NK-92 (cell line): ENCODE results near the gene BROX.

Experiments used
- DNase-seq: peaks from one replicate; lab custom pipeline; 2025; ENCODE audit not compliant: unreplicated experiment; lab: John Stamatoyannopoulos, UW

BROX gene

GRCh38 chr1:222777463-222777862, 65.1 kb downstream of the BROX start:
- no peak for DNase-seq

- DNase-seq = no peak
Measured at GRCh38 chr1:222777977-222778376, 65.6 kb downstream of the BROX start.

- DNase-seq = no peak
Measured at GRCh38 chr1:222781251-222781650, 68.9 kb downstream of the BROX start.

DNA sequence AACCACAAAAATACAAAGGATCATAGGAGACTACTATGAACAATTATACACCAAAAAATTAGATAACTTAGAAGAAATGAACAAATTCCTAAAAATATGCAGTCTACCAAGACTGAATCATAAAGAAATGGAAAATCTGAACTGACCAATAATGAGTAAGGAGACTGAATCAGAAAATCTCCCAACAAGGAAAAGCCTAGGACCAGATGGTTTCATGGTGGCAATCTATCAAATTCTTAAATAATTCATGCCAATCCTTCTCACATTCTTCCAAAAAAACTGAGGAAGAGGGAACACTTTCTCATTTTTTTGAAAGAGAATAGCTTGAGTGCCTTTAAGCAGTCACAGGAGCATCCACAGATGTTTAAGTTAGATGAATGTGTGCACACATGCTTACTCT, 70.7 kb downstream of the BROX start:
- no peak for DNase-seq

DNA sequence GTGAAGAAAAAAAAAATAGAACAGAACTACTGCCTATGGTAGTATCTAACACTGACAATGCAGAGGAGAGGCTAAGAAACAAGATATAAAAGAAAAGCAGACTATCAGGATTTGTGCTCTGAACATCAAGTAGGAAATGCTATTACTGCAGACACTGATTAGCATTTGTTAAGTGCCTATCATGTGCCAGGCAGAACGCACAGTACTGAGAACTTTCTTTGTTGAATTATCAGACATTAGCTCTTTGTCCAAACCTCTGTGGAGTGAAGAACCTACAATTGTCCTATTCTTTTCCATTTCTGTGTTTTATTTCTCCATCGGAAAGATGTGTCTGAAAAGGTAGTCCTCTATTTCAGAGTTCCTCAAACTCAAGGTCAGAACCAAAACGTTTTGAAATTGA, 72.0 kb downstream of the BROX start:
- no peak for DNase-seq
